SU-DHL-6 (cell line): Measurements from ENCODE around the gene RBP3.

ENCODE experiments used
- H2AFZ ChIP-seq: fragments of 200-600 bp; sonication (generic); 2 replicates; pipeline ENCODE4 v1.6.1; 2014; ENCODE audit warnings: low read depth, mild to moderate bottlenecking, moderate library complexity, mixed read lengths, antibody characterized with exemption, low read length; ENCODE audit not compliant: severe bottlenecking
- H3F3A ChIP-seq: fragments of 200-600 bp; shearing (Covaris generic); 2 replicates; pipeline ENCODE4 v1.6.0; 2016; ENCODE audit warnings: antibody characterized with exemption, mild to moderate bottlenecking; ENCODE audit not compliant: insufficient read depth
- H3K27ac ChIP-seq: fragments of 200-600 bp; sonication (generic); 2 replicates; pipeline ENCODE4 v1.5.1; 2016; ENCODE audit warnings: low read depth, mild to moderate bottlenecking, low read length, moderate library complexity, mixed read lengths
- H3K27me3 ChIP-seq: fragments of 200-600 bp; sonication (generic), shearing (Covaris generic); 2 replicates; pipeline ENCODE4 v1.6.0; 2014; ENCODE audit warnings: mild to moderate bottlenecking, low read length
- H3K36me3 ChIP-seq: fragments of 200-600 bp; sonication (generic); 2 replicates; pipeline ENCODE4 v1.6.1; 2014; ENCODE audit warnings: mild to moderate bottlenecking, low read length, mixed read lengths
- H3K4me2 ChIP-seq: fragments of 300-600, 200-600 bp; shearing (Covaris generic), sonication (generic); 2 replicates; pipeline ENCODE4 v1.6.0; 2014; ENCODE audit warnings: low read length, low read depth, mild to moderate bottlenecking; ENCODE audit not compliant: poor library complexity, severe bottlenecking
- H3K4me3 ChIP-seq: fragments of 200-600 bp; sonication (generic); 2 replicates; pipeline ENCODE4 v1.5.1; 2014; ENCODE audit warnings: antibody characterized with exemption, low read length, mild to moderate bottlenecking, mixed read lengths; ENCODE audit not compliant: insufficient read depth, poor library complexity, severe bottlenecking
- H3K79me2 ChIP-seq: fragments of 200-600 bp; sonication (generic); 2 replicates; pipeline ENCODE4 v1.6.1; 2014; ENCODE audit warnings: mild to moderate bottlenecking, low read length, moderate library complexity; ENCODE audit not compliant: insufficient read depth
- H3K9ac ChIP-seq: fragments of 200-600 bp; sonication (generic); 2 replicates; pipeline ENCODE4 v1.7.0; 2014; ENCODE audit warnings: mild to moderate bottlenecking, low read length
- H3K9me2 ChIP-seq: fragments of 200-600 bp; sonication (generic); replicated peaks from 2 replicates; pipeline ENCODE4 v1.6.1; 2014; ENCODE audit warnings: low read length; ENCODE audit not compliant: insufficient read depth
- H3K9me3 ChIP-seq: fragments of 200-600 bp; sonication (generic); 2 replicates; pipeline ENCODE4 v1.6.1; 2014; ENCODE audit warnings: low read length, mixed read lengths; ENCODE audit not compliant: insufficient read depth
- H4K20me1 ChIP-seq: fragments of 200-600 bp; sonication (generic); 2 replicates; pipeline ENCODE4 v1.6.1; 2014; ENCODE audit warnings: low read depth, mild to moderate bottlenecking, antibody characterized with exemption, low read length, moderate library complexity, mixed read lengths
- EZH2phosphoT487 ChIP-seq: fragments of 200-600 bp; sonication (generic), shearing (Covaris generic); conservative IDR thresholded peaks from 2 replicates; pipeline ENCODE4 v1.6.1; 2018; ENCODE audit warnings: mild to moderate bottlenecking, antibody characterized with exemption, low read length, moderate library complexity, mixed read lengths
- TF ChIP-seq, protein P1 (sequence below): fragments of 200-600 bp; sonication (generic); IDR thresholded peaks from one replicate; pipeline ENCODE4 v1.5.1; 2017; ENCODE audit warnings: antibody characterized with exemption, mild to moderate bottlenecking, low read length, moderate library complexity; ENCODE audit not compliant: insufficient read depth, poor library complexity, severe bottlenecking

RBP3 gene

DNA sequence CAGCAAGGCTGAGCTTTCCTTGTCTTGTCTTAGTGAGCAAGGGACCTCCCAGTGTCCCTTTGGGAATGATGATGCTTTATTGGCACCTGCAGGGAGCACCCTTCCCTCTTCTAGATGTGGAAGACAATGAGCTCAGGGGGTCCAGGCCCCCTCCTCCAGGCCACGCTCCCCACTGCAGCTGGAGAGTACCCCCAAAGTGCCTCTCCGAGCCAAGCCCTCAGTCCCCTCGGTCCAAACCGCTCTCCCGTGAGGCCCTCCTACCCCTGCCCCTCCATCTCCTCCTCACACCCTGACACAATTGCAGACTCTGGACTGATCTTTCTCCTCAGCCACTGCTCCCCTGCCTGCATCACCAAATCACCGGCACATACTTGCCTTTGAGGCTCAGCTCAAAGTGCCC lies 16.7 kb downstream of the RBP3 start:
- Histone ChIP-seq H3K36me3 (no peaks in the 10 kb centered on the region), H3K27ac (no peak overlapping the region), H3K9ac (no peak overlapping the region), H3K27me3 (no peaks in the 10 kb centered on the region), H3K9me3 (no peaks in the 10 kb centered on the region), H3K4me2 (no peak overlapping the region), H4K20me1 (no peaks in the 10 kb centered on the region), H3F3A (no peaks in the 10 kb centered on the region), H3K79me2 (no peaks in the 10 kb centered on the region), H2AFZ (no peak overlapping the region), H3K9me2 (no peaks in the 10 kb centered on the region), H3K4me3 (no peak overlapping the region)
- TF ChIP-seq, protein P1, sequence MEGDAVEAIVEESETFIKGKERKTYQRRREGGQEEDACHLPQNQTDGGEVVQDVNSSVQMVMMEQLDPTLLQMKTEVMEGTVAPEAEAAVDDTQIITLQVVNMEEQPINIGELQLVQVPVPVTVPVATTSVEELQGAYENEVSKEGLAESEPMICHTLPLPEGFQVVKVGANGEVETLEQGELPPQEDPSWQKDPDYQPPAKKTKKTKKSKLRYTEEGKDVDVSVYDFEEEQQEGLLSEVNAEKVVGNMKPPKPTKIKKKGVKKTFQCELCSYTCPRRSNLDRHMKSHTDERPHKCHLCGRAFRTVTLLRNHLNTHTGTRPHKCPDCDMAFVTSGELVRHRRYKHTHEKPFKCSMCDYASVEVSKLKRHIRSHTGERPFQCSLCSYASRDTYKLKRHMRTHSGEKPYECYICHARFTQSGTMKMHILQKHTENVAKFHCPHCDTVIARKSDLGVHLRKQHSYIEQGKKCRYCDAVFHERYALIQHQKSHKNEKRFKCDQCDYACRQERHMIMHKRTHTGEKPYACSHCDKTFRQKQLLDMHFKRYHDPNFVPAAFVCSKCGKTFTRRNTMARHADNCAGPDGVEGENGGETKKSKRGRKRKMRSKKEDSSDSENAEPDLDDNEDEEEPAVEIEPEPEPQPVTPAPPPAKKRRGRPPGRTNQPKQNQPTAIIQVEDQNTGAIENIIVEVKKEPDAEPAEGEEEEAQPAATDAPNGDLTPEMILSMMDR = no peak
- no peak for TF ChIP-seq EZH2phosphoT487

DNA sequence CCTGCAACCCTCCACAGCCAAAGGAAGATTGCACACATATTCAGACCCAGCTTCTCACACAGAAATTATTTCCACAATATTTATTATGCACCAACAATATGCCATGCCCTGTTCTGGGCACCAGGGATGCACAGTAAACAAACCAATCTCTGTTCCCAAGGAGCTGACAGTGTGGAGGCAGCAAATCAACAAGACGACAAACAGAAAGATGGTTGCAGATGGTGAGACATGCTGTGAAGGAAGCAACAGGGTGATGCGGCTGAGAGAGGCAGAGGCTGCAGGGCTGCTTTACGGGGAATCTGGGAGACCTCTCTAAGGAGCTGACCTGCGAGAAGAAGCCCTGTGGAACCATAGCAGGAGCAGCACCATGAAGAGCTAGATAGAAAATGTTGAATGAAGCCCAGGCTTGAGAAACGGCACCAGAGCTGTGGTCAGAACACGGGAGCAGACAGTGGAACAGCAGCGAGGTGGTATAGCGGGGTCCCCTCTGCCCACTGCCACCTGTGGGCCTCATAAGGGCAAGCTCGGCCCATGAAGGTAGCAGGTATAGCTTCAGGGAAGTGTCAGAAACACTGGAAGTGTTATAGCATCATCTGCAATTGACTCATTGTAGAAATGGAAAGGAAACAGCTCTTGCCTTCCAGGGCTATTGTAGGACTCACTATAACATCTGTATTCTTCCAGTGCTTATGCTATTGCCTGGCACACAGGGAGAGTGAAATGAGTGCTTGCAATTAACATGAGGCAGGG lies 17.4 kb downstream of the RBP3 start:
- Histone ChIP-seq H4K20me1 (no peaks in the 10 kb centered on the region), H3K79me2 (no peaks in the 10 kb centered on the region), H3K27me3 (no peaks in the 10 kb centered on the region), H3F3A (no peaks in the 10 kb centered on the region), H2AFZ (no peak overlapping the region), H3K4me3 (no peak overlapping the region), H3K36me3 (no peaks in the 10 kb centered on the region), H3K9ac (no peak overlapping the region), H3K9me3 (no peaks in the 10 kb centered on the region), H3K27ac (no peak overlapping the region), H3K9me2 (no peaks in the 10 kb centered on the region), H3K4me2 (no peak overlapping the region)
- no peak for TF ChIP-seq EZH2phosphoT487
- TF ChIP-seq, protein P1 = no peak

DNA sequence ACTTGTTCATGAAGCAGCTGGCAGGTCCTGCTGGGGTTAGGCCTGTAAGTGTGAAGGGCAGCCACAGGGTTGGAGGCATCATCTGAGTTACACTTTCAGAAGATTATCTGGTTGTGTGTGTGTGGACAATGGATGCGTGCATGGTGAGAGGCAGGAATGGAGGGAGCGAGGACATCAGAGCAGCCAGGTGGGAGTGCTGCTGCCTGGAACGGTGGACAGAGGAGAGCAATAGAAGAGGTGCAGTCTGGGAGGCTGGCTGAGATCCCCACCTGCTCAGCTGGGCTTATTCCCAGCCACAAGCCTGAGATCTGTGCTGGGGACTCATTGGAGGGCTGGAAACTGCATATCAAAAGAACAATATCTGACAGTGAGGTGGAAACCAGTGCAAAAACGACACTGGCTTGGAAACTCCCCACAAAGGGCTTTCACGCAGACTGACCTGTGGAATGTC lies 18.0 kb downstream of the RBP3 start:
- Histone ChIP-seq H3K4me3 (no peak overlapping the region), H3K4me2 (no peak overlapping the region), H3F3A (no peaks in the 10 kb centered on the region), H3K79me2 (no peaks in the 10 kb centered on the region), H2AFZ (no peak overlapping the region), H3K27ac (no peak overlapping the region), H3K9me2 (no peaks in the 10 kb centered on the region), H4K20me1 (no peaks in the 10 kb centered on the region), H3K9me3 (no peaks in the 10 kb centered on the region), H3K36me3 (no peaks in the 10 kb centered on the region), H3K9ac (no peak overlapping the region), H3K27me3 (no peaks in the 10 kb centered on the region)
- TF ChIP-seq EZH2phosphoT487 = no peak
- TF ChIP-seq, protein P1 = no peak
